Measurements from ENCODE around the gene CRTAC1.

DNA sequence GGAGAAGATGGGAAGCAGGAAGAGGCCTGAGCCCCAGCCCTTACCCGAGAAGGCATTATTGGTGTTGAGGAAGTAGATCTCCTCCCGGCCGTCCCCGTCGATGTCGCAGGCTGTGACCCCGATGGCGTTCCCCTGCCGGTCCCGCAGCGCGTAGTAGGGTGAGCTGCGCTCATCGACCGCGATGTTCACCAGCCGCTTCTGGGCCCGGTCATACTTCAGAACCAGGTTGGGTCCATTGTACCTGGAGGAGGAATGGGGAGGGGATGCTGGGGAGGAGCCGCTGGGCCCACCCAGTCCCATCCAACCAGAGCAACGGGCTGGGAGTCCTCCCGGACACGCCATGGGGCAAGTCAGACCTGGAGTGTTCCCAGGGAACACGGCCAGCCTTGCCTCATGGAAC, 94.3 kb downstream of the CRTAC1 start:
- TF ChIP-seq CTCF (IDR thresholded peaks at IDR 0.05) (no peak), POLR2A (IDR thresholded peaks at IDR 0.05) (no peak)

Measured in lower leg skin (tissue), 3 donors.